HG03103 (cell line): ENCODE data around the gene EVA1B.

Experiments used
- ATAC-seq: cut with Tn5 transposase; IDR thresholded peaks from one replicate; pipeline ENCODE4 v1.9.1; 2021; ENCODE audit warnings: low read depth; ENCODE audit not compliant: unreplicated experiment

EVA1B gene

DNA sequence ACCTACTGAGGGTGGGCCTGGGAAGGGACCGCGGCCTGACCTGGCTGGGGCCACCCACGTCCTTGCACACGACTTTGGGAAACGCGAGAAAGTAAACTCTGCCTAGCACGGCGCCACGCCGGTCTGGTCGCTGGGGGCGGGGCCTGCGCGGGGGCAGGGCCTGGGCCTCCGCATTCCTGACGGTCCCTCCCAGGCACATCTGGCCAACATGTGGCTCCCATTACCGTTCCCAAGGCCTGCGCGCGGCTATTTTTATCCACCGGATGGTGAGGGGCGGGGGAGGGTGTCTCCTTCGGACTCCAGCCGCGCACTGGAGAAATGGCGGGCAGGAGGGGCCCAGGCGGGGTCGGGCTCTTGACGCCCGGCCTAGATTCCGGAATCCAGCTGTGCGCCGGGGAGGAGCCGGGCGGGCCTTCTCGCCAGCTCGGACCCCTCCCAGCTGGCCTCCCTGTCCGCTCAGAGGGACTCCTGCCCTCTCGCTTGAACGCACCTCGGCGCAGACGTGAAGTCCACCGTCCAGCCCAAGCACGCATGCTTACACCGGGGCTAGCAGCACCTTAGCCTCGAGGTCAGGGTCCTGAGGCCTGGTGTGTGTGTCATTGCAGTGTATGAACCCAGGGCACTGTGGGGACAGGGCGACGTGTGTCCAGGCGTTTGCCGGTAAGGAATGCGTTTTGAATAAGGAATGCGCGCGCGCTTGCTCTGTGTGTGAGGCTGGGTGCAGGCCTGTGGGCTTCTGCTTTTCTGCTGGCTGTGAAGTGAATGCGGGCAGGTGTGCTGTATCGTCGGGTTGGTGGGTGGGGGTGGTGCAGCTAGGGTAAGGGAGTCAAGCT lies 2.1 kb downstream of the EVA1B start:
- ATAC-seq = no peak

DNA sequence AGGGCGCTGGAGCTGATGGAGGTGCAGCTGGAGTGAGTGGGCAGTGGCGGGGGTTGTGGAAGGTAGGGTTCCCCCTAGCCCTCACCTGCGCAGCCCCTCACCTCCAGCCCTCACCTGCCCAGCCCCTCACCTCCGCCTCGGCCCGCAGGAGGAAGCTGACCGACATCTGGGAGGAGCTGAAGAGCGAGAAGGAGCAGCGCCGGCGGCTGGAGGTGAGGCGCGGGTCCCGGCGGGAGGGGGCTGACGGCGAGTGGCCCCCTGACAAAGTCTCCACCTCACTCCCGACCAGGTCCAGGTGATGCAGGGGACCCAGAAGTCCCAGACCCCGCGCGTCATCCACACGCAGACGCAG lies 2.7 kb downstream of the EVA1B start:
- ATAC-seq = no peak

DNA sequence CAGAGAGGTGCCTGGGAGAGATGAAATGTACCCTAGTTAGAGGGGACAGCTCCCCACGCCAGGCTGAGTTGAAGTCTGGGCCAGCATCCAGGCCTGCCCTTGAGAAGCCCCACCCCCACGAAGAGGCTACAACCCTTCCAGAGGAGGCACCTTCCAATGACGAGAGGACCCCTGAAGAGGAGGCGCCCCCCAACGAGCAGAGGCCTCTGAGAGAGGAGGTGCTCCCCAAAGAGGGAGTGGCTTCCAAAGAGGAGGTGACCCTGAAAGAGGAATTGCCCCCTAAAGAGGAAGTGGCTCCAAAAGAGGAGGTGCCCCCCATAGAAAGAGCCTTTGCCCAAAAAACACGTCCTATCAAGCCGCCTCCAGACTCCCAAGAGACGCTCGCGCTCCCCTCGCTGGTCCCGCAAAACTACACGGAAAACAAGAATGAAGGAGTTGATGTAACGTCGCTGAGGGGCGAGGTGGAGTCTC lies 3.1 kb downstream of the EVA1B start:
- ATAC-seq = no peak

DNA sequence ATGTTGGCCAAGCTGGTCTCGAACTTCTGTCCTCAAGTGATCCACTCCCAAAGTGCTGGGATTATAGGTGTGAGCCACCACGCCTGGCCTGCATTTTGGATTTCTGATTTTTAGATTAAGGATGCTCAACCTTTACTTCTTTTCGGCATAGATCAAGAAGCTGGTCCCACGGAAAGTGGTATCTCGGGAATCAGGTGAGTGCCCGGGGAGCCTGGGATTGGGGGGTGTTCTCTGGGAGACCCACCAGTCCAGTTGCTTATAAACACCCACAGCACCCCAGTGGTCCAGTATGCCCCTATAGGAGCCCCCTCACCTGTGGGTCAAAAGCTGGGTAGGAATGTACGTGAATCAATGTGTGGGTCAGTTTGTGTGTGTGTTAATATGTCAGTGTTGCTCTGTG lies 14.0 kb downstream of the EVA1B start:
- ATAC-seq = no peak

DNA sequence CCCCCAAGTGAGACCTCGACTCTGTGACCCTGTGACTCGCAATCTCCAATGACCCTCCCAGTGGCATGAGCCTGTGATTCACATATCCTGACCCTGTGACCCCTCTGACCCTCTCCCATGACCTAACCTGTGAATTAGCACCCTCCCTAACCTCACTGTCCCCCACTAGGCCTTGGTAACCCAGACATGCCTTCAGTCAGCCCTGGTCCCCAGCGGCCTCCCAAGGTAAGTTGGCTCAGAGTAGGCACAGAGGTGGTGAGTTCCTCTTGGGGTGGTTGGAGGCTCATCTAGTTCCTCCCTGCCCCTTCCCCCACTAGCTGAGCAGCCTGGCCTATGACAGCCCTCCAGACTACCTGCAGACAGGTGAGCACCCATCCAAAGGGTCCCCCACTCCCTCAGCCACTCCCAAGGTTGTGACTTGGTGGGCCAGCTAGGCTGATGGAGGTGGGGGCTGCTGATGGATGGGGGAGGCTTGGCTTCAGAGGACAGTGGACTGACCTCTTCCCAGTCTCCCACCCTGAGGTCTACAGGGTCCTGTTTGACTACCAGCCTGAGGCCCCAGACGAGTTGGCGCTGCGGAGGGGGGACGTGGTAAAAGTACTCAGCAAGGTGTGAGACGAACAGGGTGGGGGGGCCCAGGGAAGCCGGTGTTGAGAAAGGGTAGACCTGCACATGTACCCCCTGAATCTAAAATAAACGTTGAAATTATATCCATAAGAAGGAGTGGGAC lies 15.7 kb downstream of the EVA1B start:
- ATAC-seq = no peak

DNA sequence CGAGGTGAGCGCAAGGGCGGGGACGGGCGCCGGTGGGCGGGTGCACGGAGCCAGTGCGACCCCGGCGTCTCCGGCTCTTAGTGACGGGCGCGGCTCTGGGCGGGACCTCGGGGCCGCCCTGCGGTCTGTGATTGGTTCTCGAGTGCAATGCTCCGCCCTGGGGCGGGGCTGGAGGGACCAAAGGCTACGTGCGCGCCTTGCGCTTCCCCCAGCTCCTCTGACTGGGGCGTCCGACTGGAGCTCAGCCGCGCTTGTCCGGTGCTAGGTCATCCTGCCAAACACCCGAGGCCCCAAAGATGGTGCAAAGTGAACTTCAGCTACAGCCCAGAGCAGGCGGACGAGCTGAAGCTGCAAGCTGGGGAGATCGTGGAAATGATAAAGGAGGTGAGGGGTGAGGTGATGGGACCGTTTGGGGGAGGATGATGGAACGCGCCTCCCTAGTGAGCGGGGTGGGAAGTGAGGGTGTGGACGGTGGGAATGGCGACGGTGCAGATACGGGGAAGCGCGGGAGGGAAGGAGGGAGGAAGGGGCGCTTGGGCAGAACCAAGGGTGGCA lies 16.5 kb downstream of the EVA1B start:
- peak; percentile 96 for ATAC-seq

DNA sequence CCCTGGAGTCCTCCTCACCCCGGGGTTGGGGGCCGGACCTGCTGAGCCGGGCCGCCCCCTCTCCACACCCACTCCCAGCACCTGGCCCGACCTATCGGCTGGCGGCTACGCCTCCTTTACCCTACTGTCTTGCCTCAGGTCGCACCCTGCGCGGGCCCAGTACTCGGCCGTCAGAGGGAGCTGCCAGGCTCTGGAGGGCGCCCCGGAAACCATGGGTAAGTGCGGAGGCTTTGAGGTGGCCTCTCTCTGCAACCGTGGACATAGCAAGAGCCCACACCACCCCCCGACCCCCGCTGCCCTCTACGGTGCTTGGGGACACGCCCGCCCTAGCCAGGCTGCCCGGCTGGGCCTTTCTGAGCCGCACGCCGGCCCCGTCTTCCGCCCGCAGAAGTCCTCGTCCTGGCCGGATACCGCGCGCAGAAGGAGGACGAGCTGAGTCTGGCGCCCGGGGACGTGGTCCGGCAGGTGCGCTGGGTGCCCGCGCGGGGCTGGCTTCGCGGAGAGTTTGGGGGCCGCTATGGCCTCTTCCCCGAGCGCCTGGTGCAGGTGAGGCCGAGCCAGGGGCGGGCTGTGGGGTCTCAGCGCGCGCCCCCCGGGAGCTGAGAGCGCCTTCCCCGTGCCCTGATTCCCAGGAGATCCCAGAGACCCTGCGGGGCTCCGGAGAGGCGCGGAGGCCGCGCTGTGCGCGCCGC lies 17.1 kb downstream of the EVA1B start, which contains the start of gene SH3D21:
SH3D21 (plus strand) TSS at position 159 of the 692 bp plus-strand sequence; CDS start at position 212, 53 bp downstream.
- peak; percentile 11 for ATAC-seq

DNA sequence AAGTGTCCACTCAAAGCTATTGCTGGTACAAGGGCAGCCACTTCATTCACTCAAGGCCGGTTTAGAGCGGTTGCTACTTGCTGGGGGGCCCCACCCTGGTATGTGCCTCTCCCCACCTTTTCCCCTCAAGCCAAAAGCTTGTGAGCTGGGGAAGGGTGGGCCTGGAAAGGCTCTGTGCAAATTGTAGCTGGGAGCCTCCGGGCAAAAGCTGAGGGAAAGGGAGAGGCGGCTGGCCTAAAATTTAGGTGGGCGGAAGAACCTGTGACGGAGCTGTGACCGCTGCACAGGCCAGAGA lies 17.6 kb downstream of the EVA1B start:
- no peak for ATAC-seq

DNA sequence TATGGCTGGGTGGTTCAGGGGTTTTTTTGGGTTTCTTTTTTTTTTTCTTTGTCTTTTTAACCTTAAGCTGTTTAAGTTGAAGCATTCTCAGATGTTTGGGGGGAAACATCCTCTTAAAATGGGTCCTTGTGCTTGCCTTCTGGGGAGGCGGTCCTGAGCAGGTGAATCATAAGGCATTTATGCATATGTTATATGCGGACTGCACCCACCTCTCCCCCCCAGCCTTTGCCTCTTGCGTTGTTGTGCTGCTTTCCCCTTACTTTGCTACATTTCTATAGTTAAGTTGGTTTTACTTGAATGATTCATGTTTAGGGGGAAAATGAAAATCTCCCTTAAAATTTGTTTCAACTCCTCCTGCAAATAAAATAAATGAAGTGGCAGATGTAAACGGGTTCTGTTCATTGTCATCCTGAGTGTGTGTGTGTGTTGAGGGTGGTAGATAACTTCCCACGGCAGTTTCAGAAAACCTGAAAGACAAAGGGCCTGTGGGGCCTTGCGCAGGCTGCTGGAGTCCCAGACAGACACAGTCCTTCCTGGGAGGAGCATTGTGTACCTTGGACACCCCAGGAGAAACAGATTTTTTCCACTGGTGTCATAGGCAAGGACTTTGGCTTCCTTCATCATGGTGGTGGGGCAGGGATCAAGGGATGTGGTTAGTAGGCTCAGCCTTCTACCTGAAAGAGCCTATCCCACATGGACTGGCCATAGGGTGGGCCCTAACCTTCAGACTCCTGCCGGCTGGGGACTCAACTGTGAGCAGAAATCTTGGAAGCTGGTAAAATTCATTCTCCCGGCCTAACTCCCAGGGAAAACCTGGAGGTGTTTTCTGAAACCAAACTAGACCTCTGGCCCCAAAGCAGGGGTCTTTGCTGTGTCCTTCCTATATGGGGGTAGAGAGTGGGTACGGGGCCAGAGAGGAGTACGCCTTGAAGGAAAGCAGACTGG lies 18.2 kb downstream of the EVA1B start:
- no peak for ATAC-seq

DNA sequence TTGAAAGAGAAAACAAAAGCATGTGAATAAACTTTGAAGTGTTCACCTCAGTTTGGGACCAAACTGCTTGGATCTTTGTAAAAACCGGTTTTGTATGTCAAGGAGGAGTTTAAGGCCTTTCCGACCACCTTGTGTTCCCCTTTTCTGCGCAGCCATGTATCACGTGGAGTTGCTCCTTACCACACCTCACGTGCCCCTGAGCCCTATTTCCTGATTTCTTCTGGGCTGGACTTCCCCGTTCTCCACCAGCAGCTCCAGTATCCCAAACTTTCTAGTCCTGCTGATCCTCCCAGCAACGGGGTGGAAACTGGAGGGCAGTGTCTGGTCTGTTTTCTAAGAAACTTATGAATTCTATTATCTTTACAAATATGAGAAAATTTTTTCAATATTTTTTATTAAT lies 18.9 kb downstream of the EVA1B start:
- ATAC-seq = no peak

DNA sequence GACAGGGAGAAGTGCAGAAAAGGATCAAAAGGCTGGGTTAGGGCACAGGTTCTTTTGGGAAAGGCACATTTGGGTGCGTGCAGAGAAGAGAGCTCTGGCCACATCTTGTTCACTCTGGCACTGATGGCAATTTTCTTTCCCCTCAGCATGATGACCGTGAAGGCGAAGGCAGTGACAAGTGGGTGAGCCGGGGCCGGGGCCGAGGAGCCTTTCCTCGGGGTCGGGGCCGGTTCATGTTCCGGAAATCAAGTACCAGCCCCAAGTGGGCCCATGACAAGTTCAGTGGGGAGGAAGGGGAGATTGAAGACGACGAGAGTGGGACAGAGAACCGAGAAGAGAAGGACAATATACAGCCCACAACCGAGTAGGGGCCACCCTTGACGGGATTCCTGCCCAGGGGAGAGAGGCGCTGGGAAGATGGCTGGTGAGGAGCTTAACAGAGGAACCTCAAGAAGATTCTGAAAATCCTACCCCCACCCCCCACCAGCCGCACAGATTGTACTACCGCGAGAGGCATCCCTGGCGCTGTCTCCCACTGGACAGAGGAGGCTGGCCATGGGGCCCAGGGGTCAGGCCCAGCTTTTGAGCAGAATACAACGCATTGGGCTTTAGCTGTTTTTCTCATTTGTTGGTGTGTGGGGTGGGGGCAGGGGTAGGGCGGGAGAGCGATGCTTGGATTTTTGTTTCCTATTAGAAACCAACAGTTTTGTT lies 19.6 kb downstream of the EVA1B start:
- ATAC-seq = no peak

DNA sequence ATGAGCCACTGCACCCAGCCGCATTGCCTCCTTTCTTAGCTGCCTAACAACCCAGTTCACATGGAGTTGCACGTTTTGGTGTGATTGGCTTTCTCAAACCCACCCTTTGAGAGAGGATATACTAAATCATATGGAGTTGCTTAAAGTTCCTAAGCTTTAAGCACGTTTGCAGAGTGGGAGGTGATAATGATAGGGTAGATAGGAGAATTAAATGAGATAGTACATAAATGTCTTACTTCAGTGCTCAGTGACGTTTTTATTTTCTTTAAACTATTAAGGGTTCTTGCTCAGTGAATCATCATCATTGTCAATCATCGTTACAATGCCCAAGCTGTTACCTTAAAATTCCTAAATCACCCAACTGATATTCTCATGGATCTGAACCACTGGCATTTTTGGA lies 20.2 kb downstream of the EVA1B start:
- no peak for ATAC-seq

DNA sequence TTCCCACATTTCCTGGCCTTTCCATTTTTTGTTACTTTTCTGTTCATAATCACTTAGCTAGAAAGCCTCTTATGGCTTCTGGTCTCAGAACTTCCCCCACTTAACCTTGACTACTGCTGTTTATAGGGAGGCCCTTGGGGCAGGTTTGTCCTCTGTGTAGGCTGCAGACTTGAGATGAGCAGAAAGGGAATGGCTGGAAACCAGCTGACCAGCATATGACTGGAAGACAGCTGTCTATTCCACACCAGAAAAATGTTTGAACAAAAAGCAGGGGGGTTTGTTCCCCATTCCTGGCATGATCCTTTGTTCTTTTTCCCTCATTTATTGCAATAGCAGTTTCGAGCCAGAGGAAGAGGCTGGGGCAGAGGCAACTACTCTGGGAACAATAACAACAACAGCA lies 22.2 kb downstream of the EVA1B start:
- ATAC-seq = no peak

DNA sequence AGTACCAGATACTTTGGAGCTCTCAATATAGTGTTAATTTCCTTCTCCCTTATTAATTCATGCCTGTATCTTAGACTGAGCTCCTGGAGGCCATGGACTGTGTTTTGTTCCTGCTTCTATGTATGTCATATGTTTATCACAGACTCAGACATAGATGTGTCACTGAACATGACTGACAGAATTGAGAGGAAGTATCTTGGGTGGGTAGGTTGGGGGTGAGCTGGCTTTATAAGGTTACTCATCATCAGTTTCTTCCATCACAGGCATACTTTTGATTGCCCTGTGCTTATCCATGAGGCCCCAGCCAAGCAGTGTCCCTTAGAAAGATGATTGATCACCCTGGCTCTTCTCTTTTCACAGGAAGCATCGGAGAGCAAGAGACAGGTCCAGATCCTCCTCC lies 22.9 kb downstream of the EVA1B start:
- no peak for ATAC-seq

DNA sequence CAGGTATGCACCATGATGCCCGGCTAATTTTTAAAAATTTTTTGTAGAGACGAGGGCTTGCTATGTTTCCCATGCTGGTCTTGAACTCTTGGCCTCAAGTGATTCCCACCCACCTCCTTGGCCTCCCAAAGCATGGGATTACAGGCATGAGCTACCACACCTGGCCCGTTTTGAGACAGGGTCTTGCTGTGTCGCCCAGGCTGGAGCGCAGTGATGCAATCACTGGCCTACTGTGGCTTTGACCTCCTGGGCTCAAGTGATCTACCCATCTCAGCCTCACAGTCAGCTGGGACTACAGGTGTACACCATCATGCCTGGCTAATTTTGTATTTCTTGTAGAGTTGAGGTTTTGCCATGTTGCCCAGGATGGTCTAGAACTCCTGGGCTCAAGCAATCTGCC lies 24.8 kb downstream of the EVA1B start:
- ATAC-seq = no peak

DNA sequence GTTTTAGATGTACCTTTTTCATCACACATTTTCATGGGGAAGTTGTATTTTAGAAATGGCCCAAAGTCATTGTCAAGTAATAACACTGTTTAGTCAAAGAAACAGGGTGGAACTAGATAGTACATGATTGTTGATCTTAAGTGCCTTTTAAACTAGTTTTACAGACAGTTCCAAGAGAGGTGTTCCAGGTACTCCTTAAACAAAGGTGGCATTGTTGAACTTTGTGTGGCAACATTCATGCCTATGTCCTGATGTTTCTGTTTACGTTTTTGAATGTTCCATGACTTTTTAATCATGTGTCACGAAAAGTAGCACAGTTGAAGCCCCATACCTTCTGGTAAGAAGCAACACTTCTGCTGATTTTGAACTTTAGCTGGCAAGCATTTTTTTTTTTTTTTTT lies 26.4 kb downstream of the EVA1B start:
- no peak for ATAC-seq

DNA sequence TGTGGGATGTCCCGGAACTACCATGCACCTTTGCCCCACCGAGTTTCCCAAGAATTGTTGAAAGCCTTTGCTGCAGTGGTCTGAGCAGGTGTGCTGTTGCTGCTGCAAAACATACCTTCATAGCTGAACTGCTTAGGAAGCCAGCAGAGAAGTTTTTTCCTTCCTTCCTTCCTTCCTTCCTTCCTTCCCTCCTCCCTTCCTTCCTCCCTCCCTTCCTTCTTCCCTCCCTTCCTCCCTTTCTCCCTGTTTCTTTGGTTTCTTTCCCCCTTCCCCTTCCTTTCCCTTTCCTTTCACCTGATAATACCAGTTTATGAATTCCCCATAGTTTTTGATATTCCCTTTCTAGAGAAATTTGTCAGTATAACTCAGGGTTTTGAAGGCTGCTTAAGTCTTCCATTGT lies 28.1 kb downstream of the EVA1B start:
- ATAC-seq = no peak

DNA sequence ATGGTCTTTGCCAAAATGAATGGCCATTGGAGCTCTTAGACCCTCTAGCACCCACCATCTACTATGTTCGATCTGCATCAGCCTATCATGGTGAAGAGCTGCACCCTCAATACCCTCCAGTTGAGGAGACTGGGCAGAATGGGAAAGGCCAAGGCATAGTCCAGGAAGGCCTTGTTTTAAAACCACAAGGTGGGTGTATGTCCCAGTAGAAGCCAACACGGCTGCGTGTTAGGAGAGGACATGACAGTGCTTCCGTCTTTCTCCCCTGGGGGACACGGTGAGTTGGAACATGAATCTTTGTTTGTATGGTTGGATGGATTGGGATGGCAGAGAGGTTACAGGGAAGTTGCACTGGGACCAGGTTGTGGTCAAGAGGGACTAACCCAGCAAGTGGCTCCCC lies 35.9 kb downstream of the EVA1B start:
- ATAC-seq = no peak

DNA sequence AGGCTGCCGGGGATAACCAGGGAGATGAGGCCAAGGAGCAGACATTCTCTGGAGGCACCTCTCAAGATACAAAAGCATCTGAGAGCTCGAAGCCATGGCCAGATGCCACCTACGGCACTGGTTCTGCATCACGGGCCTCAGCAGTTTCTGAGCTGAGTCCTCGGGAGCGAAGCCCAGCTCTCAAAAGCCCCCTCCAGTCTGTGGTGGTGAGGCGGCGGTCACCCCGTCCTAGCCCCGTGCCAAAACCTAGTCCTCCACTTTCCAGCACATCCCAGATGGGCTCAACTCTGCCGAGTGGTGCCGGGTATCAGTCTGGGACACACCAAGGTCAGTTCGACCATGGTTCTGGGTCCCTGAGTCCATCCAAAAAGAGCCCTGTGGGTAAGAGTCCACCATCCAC lies 36.6 kb downstream of the EVA1B start:
- ATAC-seq = no peak
